HG03135 (cell line): ENCODE measurements around the gene SDHC.
A peak's percentile ranks its signal among the peaks of the same experiment; 100 is the strongest.
"Not testable (repeated sequence)": the region's sequence is repeated elsewhere in the genome, so short reads cannot be mapped to it uniquely, and the experiment has no call there.

Source experiments
- ATAC-seq: cut with Tn5 transposase; IDR thresholded peaks from one replicate; pipeline ENCODE4 v1.9.1; 2021; ENCODE audit warnings: mild to moderate bottlenecking, moderate library complexity; ENCODE audit not compliant: unreplicated experiment

SDHC gene

GRCh38 chr1:161309868-161310267, 4.3 kb upstream of the SDHC start, which contains the start of gene MPZ:
Gene MPZ, minus strand, starts transcription at chr1:161309968. Its CDS starts 63 bp downstream, at chr1:161309905.
- no peak for ATAC-seq

- no peak for ATAC-seq
Measured at GRCh38 chr1:161311595-161312181, 2.5 kb upstream of the SDHC start.

GRCh38 chr1:161313554-161314200, 504 bp upstream of the SDHC start:
- no peak for ATAC-seq

- ATAC-seq = not testable (repeated sequence)
Measured at GRCh38 chr1:161315841-161316674, 1.9 kb downstream of the SDHC start.

- ATAC-seq = no peak
Measured at GRCh38 chr1:161324020-161324419, 9.8 kb downstream of the SDHC start.

- no peak for ATAC-seq
Measured at GRCh38 chr1:161330346-161330745, 16.2 kb downstream of the SDHC start.

GRCh38 chr1:161333166-161333565, 19.0 kb downstream of the SDHC start:
- no peak for ATAC-seq

GRCh38 chr1:161335796-161336195, 21.6 kb downstream of the SDHC start:
- ATAC-seq = no peak

- no peak for ATAC-seq
Measured at GRCh38 chr1:161342177-161342576, 28.0 kb downstream of the SDHC start.

GRCh38 chr1:161342821-161343220, 28.6 kb downstream of the SDHC start:
- ATAC-seq = no peak

GRCh38 chr1:161350671-161351070, 36.5 kb downstream of the SDHC start:
- ATAC-seq = no peak

- ATAC-seq = no peak
Measured at GRCh38 chr1:161351482-161351881, 37.3 kb downstream of the SDHC start.

GRCh38 chr1:161357073-161357472, 42.9 kb downstream of the SDHC start:
- no peak for ATAC-seq

- ATAC-seq = no peak
Measured at GRCh38 chr1:161359291-161359690, 45.1 kb downstream of the SDHC start.

GRCh38 chr1:161364332-161364731, 50.2 kb downstream of the SDHC start:
- ATAC-seq = no peak

- ATAC-seq = no peak
Measured at GRCh38 chr1:161365207-161365606, 51.0 kb downstream of the SDHC start.

- ATAC-seq = peak; percentile 96
Measured at GRCh38 chr1:161367684-161368400, 53.7 kb downstream of the SDHC start, which contains the start of gene CFAP126. Gene CFAP126, minus strand, starts transcription at chr1:161367876. Its CDS starts 8 bp downstream, at chr1:161367868.

GRCh38 chr1:161373442-161373841, 59.3 kb downstream of the SDHC start:
- ATAC-seq = no peak

GRCh38 chr1:161374373-161374772, 60.2 kb downstream of the SDHC start:
- no peak for ATAC-seq

- ATAC-seq = no peak
Measured at GRCh38 chr1:161378014-161378413, 63.8 kb downstream of the SDHC start.

- ATAC-seq = no peak
Measured at GRCh38 chr1:161379071-161379470, 64.9 kb downstream of the SDHC start.
